Neural crest cell (in vitro differentiated cells): ENCODE data around the gene CYP4F3. TPM values are rescaled to one million over a fixed set of nuclear protein-coding genes. Genes with fewer than 3 reads are reported as not detected.

Experiments
- DNase-seq: peaks from one replicate; pipeline ENCODE4 v3.0.0; 2021; ENCODE audit warnings: low read depth, mixed read lengths, low spot score
- H3K27ac Mint-ChIP-seq: one replicate; pipeline ENCODE4 v1.8.0; 2021; ENCODE audit warnings: mild to moderate bottlenecking, mixed read lengths; ENCODE audit not compliant: unreplicated experiment
- H3K27me3 Mint-ChIP-seq: 2 replicates; pipeline ENCODE4 v1.8.0; 2021; ENCODE audit warnings: low read depth, mild to moderate bottlenecking, mixed read lengths
- H3K36me3 Mint-ChIP-seq: 2 replicates; pipeline ENCODE4 v1.8.0; 2021; ENCODE audit warnings: low read depth, mild to moderate bottlenecking, mixed read lengths
- H3K4me1 Mint-ChIP-seq: 2 replicates; pipeline ENCODE4 v1.8.0; 2021; ENCODE audit warnings: mixed read lengths
- H3K4me3 Mint-ChIP-seq: one replicate; pipeline ENCODE4 v1.8.0; 2021; ENCODE audit warnings: mild to moderate bottlenecking, mixed read lengths
- H3K9me3 Mint-ChIP-seq: 2 replicates; pipeline ENCODE4 v1.8.0; 2021; ENCODE audit warnings: mixed read lengths
- CTCF ChIP-seq: fragments of 200-600 bp; sonication (generic); conservative IDR thresholded peaks from 2 replicates; pipeline ENCODE4 v1.5.0; 2021; ENCODE audit warnings: antibody characterized with exemption, mild to moderate bottlenecking
- total RNA-seq: library from RNA; stranded (reverse); gene quantifications from 2 replicates; pipeline ENCODE4 v1.2.1, GENCODE V29; 2021

CYP4F3 gene
- total RNA-seq, 1 donor from 2014 or later = not detected

- no peak for TF ChIP-seq CTCF
- Mint-ChIP-seq H3K4me1 (no peaks in the 10 kb centered on the region), H3K27ac (no peak overlapping the region), H3K9me3 (peaks cover 41% of the 10 kb centered on the region), H3K36me3 (peaks cover 4% of the 10 kb centered on the region), H3K27me3 (no peaks in the 10 kb centered on the region), H3K4me3 (no peak overlapping the region)
- DNase-seq = no peak
Measured at GRCh38 chr19:15683411-15683810, 42.7 kb downstream of the CYP4F3 start.

GRCh38 chr19:15684828-15685227, 44.1 kb downstream of the CYP4F3 start:
- no peak for TF ChIP-seq CTCF
- no peak for DNase-seq
- no peaks in the 10 kb centered on the region for H3K27me3 Mint-ChIP-seq
- peaks cover 4% of the 10 kb centered on the region for H3K36me3 Mint-ChIP-seq
- peaks cover 37% of the 10 kb centered on the region for H3K9me3 Mint-ChIP-seq
- no peak overlapping the region for H3K27ac Mint-ChIP-seq
- H3K4me1 Mint-ChIP-seq = no peaks in the 10 kb centered on the region
- H3K4me3 Mint-ChIP-seq = no peak overlapping the region

- peaks cover 17% of the 10 kb centered on the region for H3K9me3 Mint-ChIP-seq
- H3K27ac Mint-ChIP-seq = no peak overlapping the region
- TF ChIP-seq CTCF = no peak
- DNase-seq = no peak
- H3K4me3 Mint-ChIP-seq = no peak overlapping the region
- H3K27me3 Mint-ChIP-seq = no peaks in the 10 kb centered on the region
- no peaks in the 10 kb centered on the region for H3K4me1 Mint-ChIP-seq
- H3K36me3 Mint-ChIP-seq = peaks cover 3% of the 10 kb centered on the region
Measured at GRCh38 chr19:15696654-15697194, 56.0 kb downstream of the CYP4F3 start.

- Mint-ChIP-seq H3K27ac (no peak overlapping the region), H3K9me3 (peaks cover 20% of the 10 kb centered on the region), H3K27me3 (no peaks in the 10 kb centered on the region), H3K4me1 (no peaks in the 10 kb centered on the region), H3K36me3 (peaks cover 5% of the 10 kb centered on the region), H3K4me3 (no peak overlapping the region)
- TF ChIP-seq CTCF = no peak
- DNase-seq = no peak
Measured at GRCh38 chr19:15701757-15702533, 61.2 kb downstream of the CYP4F3 start.

GRCh38 chr19:15702534-15702930, 61.8 kb downstream of the CYP4F3 start:
- Mint-ChIP-seq H3K4me1 (no peaks in the 10 kb centered on the region), H3K36me3 (peaks cover 5% of the 10 kb centered on the region), H3K4me3 (no peak overlapping the region), H3K27me3 (no peaks in the 10 kb centered on the region), H3K9me3 (peaks cover 20% of the 10 kb centered on the region), H3K27ac (no peak overlapping the region)
- DNase-seq = no peak
- no peak for TF ChIP-seq CTCF

Other genes starting within 250 kb of the CYP4F3 start
- 154 and 163 TPM in 2 replicates for gene AKAP8L, start 221.9 kb upstream of the CYP4F3 start, total RNA-seq
- gene WIZ, start 190.9 kb upstream of the CYP4F3 start, total RNA-seq = 77.1 and 80.2 TPM in 2 replicates
- not detected in 2 replicates for gene RASAL3, start 176.4 kb upstream of the CYP4F3 start, total RNA-seq
- gene PGLYRP2, start 161.4 kb upstream of the CYP4F3 start, total RNA-seq = not detected in 2 replicates
- not detected in 2 replicates for gene CYP4F22, start 132.4 kb upstream of the CYP4F3 start, total RNA-seq
- gene CYP4F8, start 25.7 kb upstream of the CYP4F3 start, total RNA-seq = not detected in 2 replicates
- not detected in 2 replicates for gene CYP4F12, start 32.2 kb downstream of the CYP4F3 start, total RNA-seq
- not detected in 2 replicates for gene OR10H2, start 87.1 kb downstream of the CYP4F3 start, total RNA-seq
- gene OR10H3, start 97.1 kb downstream of the CYP4F3 start, total RNA-seq = not detected in 2 replicates
- not detected in 2 replicates for gene OR10H5, start 146.8 kb downstream of the CYP4F3 start, total RNA-seq
- not detected in 2 replicates for gene OR10H1, start 174.8 kb downstream of the CYP4F3 start, total RNA-seq